ENCODE data around the gene POC1A.

The POC1A gene

GRCh38 chr3:52067046-52067445, 87.2 kb downstream of the POC1A start:
- no peak for DNase-seq (ENCODE audit: low read depth in 3 of 3)

- DNase-seq (ENCODE audit: low read depth in 3 of 3): no peak
Measured at GRCh38 chr3:52065264-52065756, 88.9 kb downstream of the POC1A start.

GRCh38 chr3:52064561-52064960, 89.7 kb downstream of the POC1A start:
- DNase-seq (ENCODE audit: low read depth in 3 of 3): no peak

GRCh38 chr3:52063026-52063723, 91.0 kb downstream of the POC1A start:
- no peak for DNase-seq (ENCODE audit: low read depth in 3 of 3)

GRCh38 chr3:52062505-52062904, 91.7 kb downstream of the POC1A start:
- DNase-seq (ENCODE audit: low read depth in 3 of 3): no peak

- no peak for DNase-seq (ENCODE audit: low read depth in 3 of 3)
Measured at GRCh38 chr3:52061121-52061910, 92.9 kb downstream of the POC1A start.

- DNase-seq (ENCODE audit: low read depth in 3 of 3): no peak
Measured at GRCh38 chr3:52059781-52060180, 94.4 kb downstream of the POC1A start.

- no peak for DNase-seq (ENCODE audit: low read depth in 3 of 3)
Measured at GRCh38 chr3:52057812-52058495, 96.3 kb downstream of the POC1A start.

GRCh38 chr3:52056968-52057811, 97.0 kb downstream of the POC1A start:
- DNase-seq (ENCODE audit: low read depth in 3 of 3): peak; percentile 97 to 100 (median 98)

GRCh38 chr3:52056521-52056967, 97.7 kb downstream of the POC1A start, which contains the start of gene DUSP7:
Gene DUSP7 (minus strand): TSS chr3:52056571. CDS start chr3:52056366, 205 bp downstream.
- peak; percentile 32 to 71 (median 45) for DNase-seq (ENCODE audit: low read depth in 3 of 3)

GRCh38 chr3:52055537-52056351, 98.5 kb downstream of the POC1A start:
- DNase-seq (ENCODE audit: low read depth in 3 of 3): peak; percentile 14 to 41 (median 15)

GRCh38 chr3:52054661-52055511, 99.3 kb downstream of the POC1A start:
- DNase-seq (ENCODE audit: low read depth in 3 of 3): no peak

GRCh38 chr3:52053307-52054304, 100.6 kb downstream of the POC1A start:
- peak in 1 of 3 donors; percentile 39 for DNase-seq (ENCODE audit: low read depth in 3 of 3)

GRCh38 chr3:52052831-52053306, 101.4 kb downstream of the POC1A start:
- peak in 2 of 3 donors; percentile 17 to 19 for DNase-seq (ENCODE audit: low read depth in 3 of 3)

GRCh38 chr3:52051444-52051843, 102.8 kb downstream of the POC1A start:
- no peak for DNase-seq (ENCODE audit: low read depth in 3 of 3)

GRCh38 chr3:52050571-52050970, 103.7 kb downstream of the POC1A start:
- DNase-seq (ENCODE audit: low read depth in 3 of 3): no peak

GRCh38 chr3:52049503-52049902, 104.7 kb downstream of the POC1A start:
- DNase-seq (ENCODE audit: low read depth in 3 of 3): no peak
